IPS-18c (cell line): ENCODE measurements around the gene TEX12.

Experiments
- H3K4me3 ChIP-seq: 2 replicates; pipeline ENCODE4 v1.7.0; 2013; ENCODE audit warnings: low read depth, mild to moderate bottlenecking, low read length, moderate library complexity; ENCODE audit not compliant: insufficient read depth
- H3K9me3 ChIP-seq: one replicate; pipeline ENCODE4 v1.6.1; 2013; ENCODE audit warnings: mild to moderate bottlenecking, low read length, moderate library complexity; ENCODE audit not compliant: control insufficient read depth, insufficient read depth

The TEX12 gene, protein sequence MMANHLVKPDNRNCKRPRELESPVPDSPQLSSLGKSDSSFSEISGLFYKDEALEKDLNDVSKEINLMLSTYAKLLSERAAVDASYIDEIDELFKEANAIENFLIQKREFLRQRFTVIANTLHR

DNA sequence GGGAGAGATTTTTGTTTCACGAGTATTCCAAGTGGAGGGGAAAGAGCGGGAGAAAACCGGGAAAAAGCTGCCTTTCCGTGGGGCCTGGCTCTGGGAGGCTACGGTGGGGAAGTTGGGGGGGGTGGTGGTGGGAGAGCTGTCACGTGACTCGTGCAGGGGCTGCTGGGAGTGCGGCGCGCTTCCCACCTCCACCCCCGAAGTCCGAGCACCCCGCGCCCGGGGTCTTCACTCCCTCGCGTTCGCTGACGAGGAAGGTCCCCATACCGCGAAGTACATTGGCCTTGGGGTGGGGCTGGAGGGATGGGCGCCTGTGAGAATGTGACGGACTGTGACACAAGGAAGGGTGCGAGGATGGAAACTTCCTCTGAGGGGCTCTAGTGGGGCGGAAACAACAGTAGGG is at the start of gene TEX12:
TEX12 (plus strand) TSS at position 228 of the 400 bp plus-strand sequence. CDS start 1,897 bp downstream, outside the sequence.
- Histone ChIP-seq H3K4me3 (no peak within 1 kb of the TSS), H3K9me3 (no peaks in the 10 kb centered on the region)

- Histone ChIP-seq H3K4me3 (no peak overlapping the region), H3K9me3 (peaks cover 1% of the 10 kb centered on the region)
Observed at GRCh38 chr11:112118176-112118575, 49.0 kb upstream of the TEX12 start.

- peaks cover 2% of the 10 kb centered on the region for H3K9me3 ChIP-seq
- no peak overlapping the region for H3K4me3 ChIP-seq
Observed at GRCh38 chr11:112121981-112122615, 45.1 kb upstream of the TEX12 start.

GRCh38 chr11:112123129-112123528 is 44.0 kb upstream of the TEX12 start:
- no peak overlapping the region for H3K4me3 ChIP-seq
- H3K9me3 ChIP-seq = peaks cover 2% of the 10 kb centered on the region

- Histone ChIP-seq H3K4me3 (no peak overlapping the region), H3K9me3 (peaks cover 2% of the 10 kb centered on the region)
Observed at GRCh38 chr11:112127056-112127455, 40.1 kb upstream of the TEX12 start.

DNA sequence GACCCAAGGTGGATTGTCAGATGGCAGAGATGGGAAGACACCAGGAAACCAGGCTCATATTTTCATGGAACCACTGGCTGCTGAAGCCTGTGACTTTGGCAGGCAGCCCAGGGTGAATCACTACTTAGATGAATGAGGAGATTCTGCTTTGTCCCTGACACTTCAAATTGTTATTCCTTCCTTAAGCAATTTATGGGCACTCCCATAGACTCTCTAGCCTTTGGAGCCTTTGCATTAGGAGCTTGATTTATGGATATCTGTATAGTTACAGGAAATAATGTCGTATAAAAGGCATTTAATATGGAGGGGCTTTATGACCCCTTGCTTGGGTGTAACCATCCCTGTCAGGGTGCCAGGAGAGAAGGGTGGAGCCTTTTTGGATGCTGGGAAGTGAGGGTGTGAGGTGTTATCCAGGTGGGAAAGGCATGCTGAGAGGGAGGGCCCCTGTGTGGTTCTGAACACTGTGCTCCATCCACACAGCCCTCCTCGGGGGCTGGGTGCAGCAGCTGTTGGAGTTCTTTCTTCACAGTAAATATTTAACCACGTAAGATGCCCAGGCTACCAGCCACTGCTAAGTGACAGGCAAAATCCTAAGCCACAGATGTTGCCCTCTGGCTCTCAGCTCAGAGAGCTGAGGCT is 38.6 kb upstream of the TEX12 start:
- H3K4me3 ChIP-seq = no peak overlapping the region
- H3K9me3 ChIP-seq = no peaks in the 10 kb centered on the region

DNA sequence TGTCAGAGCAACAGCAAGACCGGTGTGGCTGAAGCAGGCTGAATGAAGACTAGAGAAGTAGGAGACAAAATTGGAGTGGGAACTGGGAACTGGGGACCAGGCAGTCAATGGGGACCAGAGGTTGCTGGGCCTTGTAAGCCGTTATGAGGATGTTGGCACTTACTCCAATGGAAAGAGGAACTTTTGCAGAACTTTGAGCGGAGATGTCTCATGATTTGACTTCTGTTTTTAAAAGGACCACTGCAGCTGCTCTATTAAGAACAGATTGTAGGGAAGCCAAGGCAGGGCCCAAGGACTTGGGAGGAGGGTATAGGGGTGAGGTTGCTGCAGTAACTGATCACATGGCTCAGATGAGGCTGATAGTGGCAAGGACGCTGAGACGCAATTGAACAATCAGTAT is 37.5 kb upstream of the TEX12 start:
- Histone ChIP-seq H3K4me3 (no peak overlapping the region), H3K9me3 (no peaks in the 10 kb centered on the region)

- Histone ChIP-seq H3K4me3 (no peak overlapping the region), H3K9me3 (no peaks in the 10 kb centered on the region)
Observed at GRCh38 chr11:112132737-112133136, 34.4 kb upstream of the TEX12 start.

DNA sequence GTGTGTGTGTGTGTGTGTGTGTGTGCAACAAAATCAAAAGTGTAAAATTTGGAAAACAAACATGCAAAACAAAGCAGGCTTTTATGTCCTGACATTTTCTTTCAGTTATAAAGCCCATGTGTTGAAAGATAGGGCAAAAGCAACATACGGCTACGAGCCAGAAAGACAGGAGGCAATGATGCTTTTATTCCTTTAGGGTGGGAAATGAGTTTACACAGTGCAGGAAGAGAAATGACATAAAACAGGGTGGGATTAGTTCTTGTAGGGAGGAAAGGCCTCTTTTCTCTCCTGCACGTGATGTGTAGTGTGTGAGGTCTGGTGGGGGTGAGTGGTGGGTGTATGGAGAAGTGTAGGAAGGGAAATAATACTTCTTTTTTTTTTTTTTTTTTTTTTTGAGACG is 32.7 kb upstream of the TEX12 start:
- no peak overlapping the region for H3K4me3 ChIP-seq

DNA sequence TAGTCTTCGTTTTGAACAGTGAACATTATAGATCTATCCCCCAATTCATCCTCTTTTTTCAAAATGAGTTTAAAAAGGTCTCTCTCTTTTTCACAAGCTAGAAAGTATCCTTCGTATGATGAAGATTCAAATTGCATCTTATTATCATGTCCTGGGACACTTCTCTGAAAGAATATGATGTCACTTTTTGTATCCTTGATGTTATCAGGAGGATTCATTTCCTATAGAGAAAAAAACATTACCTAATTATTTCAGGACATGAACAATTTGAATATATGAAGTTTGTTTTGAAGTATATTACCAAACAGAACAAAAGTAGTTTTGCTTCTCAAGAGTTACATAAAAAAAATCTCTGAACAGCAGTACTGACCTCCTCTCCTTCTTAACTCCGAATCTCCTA is 23.6 kb upstream of the TEX12 start:
- no peaks in the 10 kb centered on the region for H3K9me3 ChIP-seq
- no peak overlapping the region for H3K4me3 ChIP-seq

More for the DNA sequence above, 32.7 kb upstream of the TEX12 start:
- no peaks in the 10 kb centered on the region for H3K9me3 ChIP-seq

DNA sequence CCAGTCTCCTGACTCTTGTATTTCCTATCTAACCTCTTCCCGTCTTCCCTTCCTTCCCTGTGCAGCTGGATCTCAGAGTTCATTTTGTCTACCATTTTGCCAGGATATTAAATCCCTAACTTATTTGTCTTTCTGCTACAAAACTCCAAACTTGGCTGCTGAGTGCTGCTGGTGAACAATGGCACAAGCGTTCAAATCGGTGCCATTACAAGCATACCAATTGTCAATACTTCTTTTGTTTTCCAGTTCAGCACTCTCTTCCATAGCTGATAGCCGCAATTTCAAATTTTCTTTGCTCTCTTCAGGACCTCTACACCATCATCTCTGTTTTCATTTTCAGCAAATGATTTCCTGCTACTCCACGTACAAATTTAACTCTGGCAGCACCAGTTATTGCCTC is 16.7 kb upstream of the TEX12 start:
- Histone ChIP-seq H3K4me3 (no peak overlapping the region), H3K9me3 (no peaks in the 10 kb centered on the region)

DNA sequence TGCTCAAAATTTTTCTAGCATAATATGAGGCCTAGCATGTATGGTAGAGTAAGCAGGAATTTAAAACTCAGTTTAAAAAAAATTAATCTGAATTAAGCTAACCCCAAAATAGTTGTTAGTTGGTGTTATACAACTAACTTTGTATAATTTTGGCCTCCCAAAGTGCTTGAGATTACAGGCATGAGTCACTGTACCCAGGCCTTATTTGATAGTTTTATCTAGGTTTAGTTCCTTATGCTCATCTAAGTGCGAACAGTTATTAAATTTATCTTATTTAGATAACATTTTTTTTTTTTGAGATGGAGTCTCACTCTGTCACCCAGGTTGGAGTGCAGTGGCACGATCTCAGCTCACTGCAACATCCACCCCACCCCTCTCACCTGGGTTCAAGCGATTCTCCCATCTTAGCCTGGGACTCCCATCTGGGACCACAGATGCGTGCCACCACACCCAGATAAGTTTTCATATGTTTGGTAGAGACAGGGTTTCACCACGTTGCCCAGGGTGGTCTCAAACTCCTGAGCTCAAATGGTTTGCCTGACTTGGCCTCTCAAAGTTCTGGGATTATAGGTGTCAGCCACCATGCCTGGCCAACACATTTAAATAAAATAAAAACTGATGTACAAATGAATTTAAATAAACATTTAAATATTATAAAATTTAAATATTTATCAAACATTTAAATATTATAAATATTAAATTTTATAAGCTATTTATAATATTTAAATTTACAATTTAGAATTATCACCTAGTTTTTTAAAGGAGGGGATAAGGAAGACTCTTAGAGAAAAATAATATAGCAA is 10.8 kb upstream of the TEX12 start:
- H3K4me3 ChIP-seq = no peak overlapping the region
- no peaks in the 10 kb centered on the region for H3K9me3 ChIP-seq

- H3K9me3 ChIP-seq = no peaks in the 10 kb centered on the region
- H3K4me3 ChIP-seq = no peak overlapping the region
Observed at GRCh38 chr11:112156956-112157766, 10.0 kb upstream of the TEX12 start.

GRCh38 chr11:112159098-112160065 is 7.8 kb upstream of the TEX12 start:
- Histone ChIP-seq H3K9me3 (no peaks in the 10 kb centered on the region), H3K4me3 (no peak overlapping the region)

- Histone ChIP-seq H3K4me3 (no peak overlapping the region), H3K9me3 (no peaks in the 10 kb centered on the region)
Observed at GRCh38 chr11:112160091-112160848, 6.9 kb upstream of the TEX12 start.

- no peak overlapping the region for H3K4me3 ChIP-seq
Observed at GRCh38 chr11:112161012-112161411, 6.2 kb upstream of the TEX12 start.

More at GRCh38 chr11:112161012-112161411, 6.2 kb upstream of the TEX12 start:
- no peaks in the 10 kb centered on the region for H3K9me3 ChIP-seq
